AG08395 (cell line): ENCODE results near the gene IL21R.

Experiments
- DNase-seq: peaks from one replicate; pipeline ENCODE4 v3.0.0; 2012; ENCODE audit warnings: mixed read lengths, low spot score

IL21R gene

GRCh38 chr16:27489421-27489820, 87.4 kb downstream of the IL21R start:
- no peak for DNase-seq

- no peak for DNase-seq
These were observed 87.9 kb downstream of the IL21R start for GRCh38 chr16:27489906-27490305.

DNA sequence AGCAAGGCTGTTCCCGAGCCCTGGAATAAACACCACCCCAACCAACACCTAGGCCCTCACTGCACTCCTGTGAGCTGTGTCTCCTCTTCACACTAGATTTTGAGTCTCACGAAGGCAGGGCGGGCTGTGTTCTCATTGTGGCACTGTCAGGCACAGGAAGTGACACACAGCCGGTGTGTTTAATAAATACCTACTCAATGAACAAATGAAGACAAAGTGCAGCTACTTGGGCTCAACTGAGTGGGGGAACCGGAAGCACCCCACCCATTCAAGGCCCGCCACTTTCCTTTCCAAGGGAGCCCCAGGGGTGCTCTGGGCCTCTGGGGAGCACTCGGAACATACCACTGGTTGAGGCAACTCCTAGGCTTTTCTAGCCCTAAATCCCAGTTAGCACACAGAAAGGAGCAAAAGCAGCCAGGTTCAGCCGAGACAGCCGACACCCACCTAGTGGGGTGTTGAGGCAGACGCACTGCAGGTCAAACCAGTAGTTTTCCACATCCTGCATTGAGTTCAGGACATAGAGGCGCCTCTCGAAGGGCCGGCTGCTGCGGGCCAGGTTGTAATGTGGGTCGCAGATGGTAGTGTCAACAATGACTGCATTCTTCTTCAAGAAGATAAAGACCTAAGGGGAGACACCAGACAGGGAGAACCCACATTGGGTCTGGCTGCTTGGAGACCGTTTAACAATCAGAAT, 90.1 kb downstream of the IL21R start:
- no peak for DNase-seq

- no peak for DNase-seq
These were observed 90.6 kb downstream of the IL21R start for GRCh38 chr16:27492588-27492979.

GRCh38 chr16:27495191-27495590, 93.2 kb downstream of the IL21R start:
- DNase-seq = peak; percentile 51

- no peak for DNase-seq
These were observed 96.3 kb downstream of the IL21R start for GRCh38 chr16:27498031-27498825.

DNA sequence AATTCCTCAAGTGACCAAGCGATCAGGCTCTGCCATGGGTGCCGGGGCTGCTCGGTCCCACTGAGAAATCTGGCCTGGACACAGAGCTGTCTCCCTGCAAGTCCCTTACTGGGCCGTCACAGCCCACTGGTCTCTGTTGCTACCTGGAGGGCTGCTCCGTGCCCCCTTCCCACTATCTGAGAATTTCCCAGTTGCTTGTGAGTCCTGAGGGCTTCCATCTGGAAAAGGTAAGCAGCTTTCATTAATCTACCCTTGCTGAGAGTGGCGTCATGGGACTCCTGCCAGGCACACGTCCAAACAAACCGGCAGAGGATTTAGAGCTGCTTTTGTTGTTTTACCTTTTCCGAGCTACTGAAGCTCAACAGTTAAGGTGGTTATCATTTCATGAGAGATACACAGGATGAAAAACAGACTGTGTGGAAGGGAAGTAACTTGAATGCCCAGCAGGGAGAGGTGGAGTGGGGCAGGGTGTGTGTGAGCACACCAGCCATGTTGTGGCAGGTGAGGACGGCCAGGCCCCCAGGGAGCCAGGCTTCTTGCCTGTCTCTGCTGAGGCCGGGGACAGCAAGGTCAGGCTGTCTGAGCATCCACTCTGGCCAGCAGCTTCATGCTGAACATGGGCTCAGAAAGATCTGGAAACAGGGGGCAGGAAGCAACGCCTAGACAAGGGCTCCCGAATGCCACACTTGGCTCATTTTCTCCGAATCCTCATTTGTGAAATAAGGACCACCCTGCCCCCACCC, 97.1 kb downstream of the IL21R start:
- DNase-seq = no peak

- DNase-seq = no peak
These were observed 97.7 kb downstream of the IL21R start for GRCh38 chr16:27499659-27500055.

GRCh38 chr16:27500801-27501200, 98.8 kb downstream of the IL21R start:
- no peak for DNase-seq
